Vagina (tissue), 2 donors: ENCODE data around the gene ACSF2. TPM values are rescaled to one million over a fixed set of nuclear protein-coding genes. Genes with fewer than 3 reads are reported as not detected.

ENCODE experiments used
- DNase-seq, 2 donors: peaks; one replicate each; pipeline ENCODE4 v3.0.0-alpha.2; 2017; ENCODE audit errors: extremely low spot score in 2 of 2
- H3K27ac ChIP-seq: fragments of 200-600 bp; sonication (generic); one replicate; pipeline ENCODE4 v1.5.1; 2019
- H3K27me3 ChIP-seq: fragments of 200-600 bp; sonication (generic); one replicate; pipeline ENCODE4 v1.5.1; 2019
- H3K36me3 ChIP-seq, 2 donors: fragments of 200-600 bp; sonication (generic); one replicate each; pipeline ENCODE4 v1.5.1; 2017 to 2019
- H3K4me1 ChIP-seq: fragments of 200-600 bp; sonication (generic); one replicate; pipeline ENCODE4 v1.5.1; 2019
- H3K4me3 ChIP-seq, 2 donors: fragments of 200-600 bp; sonication (generic); 1 replicate in 1 of 2; 2 replicates in 1 of 2; pipeline ENCODE4 v1.5.1; 2016 to 2019
- H3K9me3 ChIP-seq: fragments of 200-600 bp; sonication (generic); one replicate; pipeline ENCODE4 v1.5.1; 2019
- CTCF ChIP-seq, 3 experiments: fragments of 450-650 bp in 2 of 3; fragments of 200-600 bp in 1 of 3; sonication (generic) in 1 of 3; IDR thresholded peaks; one replicate each; pipeline ENCODE4 v1.5.1; 2017 to 2019; ENCODE audit warnings: antibody characterized with exemption in 3 of 3, mild to moderate bottlenecking in 2 of 3, moderate library complexity in 2 of 3
- POLR2A ChIP-seq, 2 donors: fragments of 450-650 bp; IDR thresholded peaks; one replicate each; pipeline ENCODE4 v1.6.1; 2017; ENCODE audit warnings: antibody characterized with exemption in 2 of 2, mild to moderate bottlenecking in 2 of 2, moderate library complexity in 2 of 2
- POLR2AphosphoS5 ChIP-seq, 2 donors: sonication (generic); formaldehyde crosslinking; IDR thresholded peaks; one replicate each; pipeline ENCODE4 v1.9.0; 2017; ENCODE audit warnings: antibody characterized with exemption in 2 of 2, mild to moderate bottlenecking in 2 of 2, low read depth in 1 of 2; ENCODE audit not compliant: insufficient read depth in 1 of 2
- intact Hi-C: fragments of 100-400 bp; cut with DNase I; formaldehyde crosslinking; loops from one replicate; pipeline ENCODE4 v1.15.1; 2023
- total RNA-seq: library from RNA; depleted of rRNA; stranded (reverse); fragments of >200 nt; gene quantifications from one replicate; pipeline ENCODE4 v1.2.3, GENCODE V29; 2016

Gene ACSF2
- total RNA-seq, 1 donor from 2014 or later = 56.0 TPM

- Histone ChIP-seq H3K36me3 (peaks cover 0 to 11% of the 10 kb centered on the region in 2 donors), H3K4me1 (peaks cover 29% of the 10 kb centered on the region), H3K27me3 (no peaks in the 10 kb centered on the region), H3K27ac (peak overlapping the region; percentile 80), H3K9me3 (no peaks in the 10 kb centered on the region), H3K4me3 (peak overlapping the region; percentile 60 to 81)
- intact Hi-C loops = loop anchor here (5.0 to 10.0 kb wide), 3 partner anchors 63 to 365 kb away; no protein-coding TSS in a partner anchor
- no peak for DNase-seq
- peak in 1 of 2 donors; percentile 2 for TF ChIP-seq POLR2AphosphoS5 (IDR thresholded peaks at IDR 0.05; ENCODE audit: insufficient read depth in 1 of 2, low read depth in 1 of 2)
- peak in 1 of 3 experiments; percentile 18 for TF ChIP-seq CTCF (IDR thresholded peaks at IDR 0.05)
- no peak for TF ChIP-seq POLR2A (IDR thresholded peaks at IDR 0.05)
These were observed 53.6 kb downstream of the ACSF2 start for GRCh38 chr17:50479522-50480141.

GRCh38 chr17:50480142-50480764 is 54.2 kb downstream of the ACSF2 start:
- Histone ChIP-seq H3K27ac (peak overlapping the region; percentile 80), H3K4me1 (peaks cover 29% of the 10 kb centered on the region), H3K36me3 (peaks cover 0 to 13% of the 10 kb centered on the region in 2 donors), H3K4me3 (peak overlapping the region; percentile 60 to 81), H3K9me3 (no peaks in the 10 kb centered on the region), H3K27me3 (no peaks in the 10 kb centered on the region)
- DNase-seq = no peak
- intact Hi-C loops = loop anchor here (5.0 to 10.0 kb wide), 2 partner anchors 62 to 365 kb away; no protein-coding TSS in a partner anchor
- TF ChIP-seq CTCF (IDR thresholded peaks at IDR 0.05) (no peak), POLR2A (IDR thresholded peaks at IDR 0.05) (no peak), POLR2AphosphoS5 (IDR thresholded peaks at IDR 0.05; ENCODE audit: insufficient read depth in 1 of 2, low read depth in 1 of 2) (no peak)

GRCh38 chr17:50480854-50481490 is 55.0 kb downstream of the ACSF2 start:
- peaks cover 0 to 13% of the 10 kb centered on the region in 2 donors for H3K36me3 ChIP-seq
- DNase-seq = no peak
- no peaks in the 10 kb centered on the region for H3K27me3 ChIP-seq
- H3K4me1 ChIP-seq = peaks cover 29% of the 10 kb centered on the region
- no peak for TF ChIP-seq POLR2AphosphoS5 (IDR thresholded peaks at IDR 0.05; ENCODE audit: insufficient read depth in 1 of 2, low read depth in 1 of 2)
- TF ChIP-seq POLR2A (IDR thresholded peaks at IDR 0.05) = no peak
- no peak for TF ChIP-seq CTCF (IDR thresholded peaks at IDR 0.05)
- no peak overlapping the region for H3K4me3 ChIP-seq
- H3K9me3 ChIP-seq = no peaks in the 10 kb centered on the region
- intact Hi-C loops = loop anchor here (5.0 to 10.0 kb wide), 2 partner anchors 61 to 364 kb away; no protein-coding TSS in a partner anchor
- H3K27ac ChIP-seq = peak overlapping the region; percentile 89

- intact Hi-C loops = loop anchor here (5.0 to 10.0 kb wide), 2 partner anchors 61 to 363 kb away; no protein-coding TSS in a partner anchor
- Histone ChIP-seq H3K4me1 (peaks cover 29% of the 10 kb centered on the region), H3K9me3 (no peaks in the 10 kb centered on the region), H3K4me3 (no peak overlapping the region), H3K27me3 (no peaks in the 10 kb centered on the region), H3K36me3 (peaks cover 0 to 13% of the 10 kb centered on the region in 2 donors), H3K27ac (peak overlapping the region; percentile 89)
- DNase-seq = no peak
- TF ChIP-seq POLR2AphosphoS5 (IDR thresholded peaks at IDR 0.05; ENCODE audit: insufficient read depth in 1 of 2, low read depth in 1 of 2) (no peak), POLR2A (IDR thresholded peaks at IDR 0.05) (no peak), CTCF (IDR thresholded peaks at IDR 0.05) (no peak)
These were observed 55.6 kb downstream of the ACSF2 start for GRCh38 chr17:50481648-50482047.
